Measurements from ENCODE around the gene SLC6A16.
A peak's percentile ranks its signal among the peaks of the same experiment; 100 is the strongest.
"Not testable (repeated sequence)": the region's sequence is repeated elsewhere in the genome, so short reads cannot be mapped to it uniquely, and the experiment has no call there.

The SLC6A16 gene

GRCh38 chr19:49324801-49325576, at the start of gene SLC6A16:
Gene SLC6A16 (minus strand): TSS chr19:49325191. CDS start chr19:49311347, 13,844 bp downstream.
- DNase-seq (ENCODE audit: low read depth), result no peak

- not testable (repeated sequence) for DNase-seq (ENCODE audit: low read depth)
Observed at GRCh38 chr19:49373174-49373573, 48.2 kb upstream of the SLC6A16 start.

GRCh38 chr19:49371184-49371583, 46.2 kb upstream of the SLC6A16 start:
- DNase-seq (ENCODE audit: low read depth), result no peak

- DNase-seq (ENCODE audit: low read depth), result no peak
Observed at GRCh38 chr19:49368711-49369358, 43.8 kb upstream of the SLC6A16 start.

- DNase-seq (ENCODE audit: low read depth), result no peak
Observed at GRCh38 chr19:49366110-49366509, 41.1 kb upstream of the SLC6A16 start.

GRCh38 chr19:49364083-49364737, 39.2 kb upstream of the SLC6A16 start:
- DNase-seq (ENCODE audit: low read depth), result no peak

GRCh38 chr19:49363268-49364082, 38.5 kb upstream of the SLC6A16 start, which contains the start of gene DKKL1:
Gene DKKL1 (plus strand): TSS chr19:49363877. CDS start chr19:49363999, 122 bp downstream.
- peak; percentile 92 for DNase-seq (ENCODE audit: low read depth)

- no peak for DNase-seq (ENCODE audit: low read depth)
Observed at GRCh38 chr19:49362929-49363267, 37.9 kb upstream of the SLC6A16 start.

- DNase-seq (ENCODE audit: low read depth), result no peak
Observed at GRCh38 chr19:49362048-49362928, 37.3 kb upstream of the SLC6A16 start, which contains the start of gene TEAD2. Gene TEAD2 (minus strand): TSS chr19:49362416. CDS start chr19:49360075, 2,341 bp downstream.

GRCh38 chr19:49361438-49362047, 36.6 kb upstream of the SLC6A16 start:
- no peak for DNase-seq (ENCODE audit: low read depth)

GRCh38 chr19:49359851-49360820, 35.1 kb upstream of the SLC6A16 start:
- DNase-seq (ENCODE audit: low read depth), result no peak

- no peak for DNase-seq (ENCODE audit: low read depth)
Observed at GRCh38 chr19:49357186-49357585, 32.2 kb upstream of the SLC6A16 start.

- DNase-seq (ENCODE audit: low read depth), result no peak
Observed at GRCh38 chr19:49356382-49356781, 31.4 kb upstream of the SLC6A16 start.

- DNase-seq (ENCODE audit: low read depth), result no peak
Observed at GRCh38 chr19:49355909-49356353, 30.9 kb upstream of the SLC6A16 start.

GRCh38 chr19:49349567-49349966, 24.6 kb upstream of the SLC6A16 start:
- DNase-seq (ENCODE audit: low read depth), result no peak

- DNase-seq (ENCODE audit: low read depth), result no peak
Observed at GRCh38 chr19:49348305-49349189, 23.6 kb upstream of the SLC6A16 start.

- DNase-seq (ENCODE audit: low read depth), result peak; percentile 61
Observed at GRCh38 chr19:49347835-49348234, 22.8 kb upstream of the SLC6A16 start.

GRCh38 chr19:49347191-49347590, 22.2 kb upstream of the SLC6A16 start:
- DNase-seq (ENCODE audit: low read depth), result no peak
